ENCODE results near the gene CHRNA5. TPM values are rescaled to one million over a fixed set of nuclear protein-coding genes. Genes with fewer than 3 reads are reported as not detected.

The CHRNA5 gene
- polyA plus RNA-seq, 1 donor from 2014 or later: 6.8 TPM

- H3K4me2 ChIP-seq (ENCODE audit: low read length): no peak overlapping the region
- no peak overlapping the region for H3K27ac ChIP-seq (ENCODE audit: low read length)
- TF ChIP-seq EP300 (conservative IDR thresholded peaks at IDR 0.05; ENCODE audit: poor library complexity, severe bottlenecking) (no peak), POLR2AphosphoS5 (IDR thresholded peaks at IDR 0.05) (no peak), REST (IDR thresholded peaks at IDR 0.05; ENCODE audit: borderline replicate concordance) (no peak), MXI1 (conservative IDR thresholded peaks at IDR 0.05; ENCODE audit: poor library complexity, severe bottlenecking) (no peak), TAF1 (IDR thresholded peaks at IDR 0.05; ENCODE audit: low read depth) (no peak), RAD21 (conservative IDR thresholded peaks at IDR 0.05) (no peak), SMC3 (conservative IDR thresholded peaks at IDR 0.05; ENCODE audit: poor library complexity) (no peak), CTCF (IDR thresholded peaks at IDR 0.05; ENCODE audit: poor library complexity, severe bottlenecking) (no peak), EZH2 (IDR thresholded peaks at IDR 0.05; ENCODE audit: borderline replicate concordance, insufficient read depth, low read length, poor library complexity, severe bottlenecking) (no peak)
- no peaks in the 10 kb centered on the region for H3F3A ChIP-seq (ENCODE audit: insufficient read depth, low read length, poor library complexity, severe bottlenecking)
- H3K27me3 ChIP-seq (ENCODE audit: insufficient read depth, low read depth, low read length): peaks cover 19% of the 10 kb centered on the region
- H3K9me2 ChIP-seq (ENCODE audit: insufficient read depth, low read length): no peaks in the 10 kb centered on the region
- H3K36me3 ChIP-seq (ENCODE audit: insufficient read depth, low read length): no peaks in the 10 kb centered on the region
- no peak overlapping the region for H3K4me3 ChIP-seq (ENCODE audit: low read length)
- H3K9me3 ChIP-seq (ENCODE audit: low read length): no peaks in the 10 kb centered on the region
- no peaks in the 10 kb centered on the region for H4K20me1 ChIP-seq (ENCODE audit: insufficient read depth)
- no peak overlapping the region for H2AFZ ChIP-seq (ENCODE audit: low read depth, low read length)
- no peak overlapping the region for H3K9ac ChIP-seq (ENCODE audit: low read length)
- no peaks in the 10 kb centered on the region for H3K79me2 ChIP-seq (replicated peaks; ENCODE audit: insufficient read depth, low read length)
Observed at GRCh38 chr15:78636378-78636859, 71.1 kb downstream of the CHRNA5 start.

- no peaks in the 10 kb centered on the region for H3K9me2 ChIP-seq (ENCODE audit: insufficient read depth, low read length)
- no peak overlapping the region for H3K27ac ChIP-seq (ENCODE audit: low read length)
- no peaks in the 10 kb centered on the region for H4K20me1 ChIP-seq (ENCODE audit: insufficient read depth)
- H3F3A ChIP-seq (ENCODE audit: insufficient read depth, low read length, poor library complexity, severe bottlenecking): no peaks in the 10 kb centered on the region
- TF ChIP-seq TAF1 (IDR thresholded peaks at IDR 0.05; ENCODE audit: low read depth): no peak
- TF ChIP-seq CTCF (IDR thresholded peaks at IDR 0.05; ENCODE audit: poor library complexity, severe bottlenecking): no peak
- TF ChIP-seq MXI1 (conservative IDR thresholded peaks at IDR 0.05; ENCODE audit: poor library complexity, severe bottlenecking): no peak
- TF ChIP-seq SMC3 (conservative IDR thresholded peaks at IDR 0.05; ENCODE audit: poor library complexity): no peak
- no peak for TF ChIP-seq EZH2 (IDR thresholded peaks at IDR 0.05; ENCODE audit: borderline replicate concordance, insufficient read depth, low read length, poor library complexity, severe bottlenecking)
- no peak for TF ChIP-seq EP300 (conservative IDR thresholded peaks at IDR 0.05; ENCODE audit: poor library complexity, severe bottlenecking)
- no peak for TF ChIP-seq RAD21 (conservative IDR thresholded peaks at IDR 0.05)
- H3K9ac ChIP-seq (ENCODE audit: low read length): no peak overlapping the region
- peaks cover 27% of the 10 kb centered on the region for H3K27me3 ChIP-seq (ENCODE audit: insufficient read depth, low read depth, low read length)
- no peaks in the 10 kb centered on the region for H3K9me3 ChIP-seq (ENCODE audit: low read length)
- H3K4me2 ChIP-seq (ENCODE audit: low read length): no peak overlapping the region
- H2AFZ ChIP-seq (ENCODE audit: low read depth, low read length): no peak overlapping the region
- H3K4me3 ChIP-seq (ENCODE audit: low read length): no peak overlapping the region
- no peaks in the 10 kb centered on the region for H3K79me2 ChIP-seq (replicated peaks; ENCODE audit: insufficient read depth, low read length)
- no peaks in the 10 kb centered on the region for H3K36me3 ChIP-seq (ENCODE audit: insufficient read depth, low read length)
Observed at GRCh38 chr15:78637776-78638435, 72.6 kb downstream of the CHRNA5 start.
